GM12878 (cell line): ENCODE data around the gene VPS26B. TPM values are rescaled to one million over a fixed set of nuclear protein-coding genes. Genes with fewer than 3 reads are reported as not detected.
A peak's percentile ranks its signal among the peaks of the same experiment; 100 is the strongest.

ENCODE experiments used
- CEBPB ChIP-seq, 2 experiments: fragments of 150-350 bp in 1 of 2; IDR thresholded peaks; 2 replicates each; pipeline ENCODE4 v1.6.1; 2012 to 2014; ENCODE audit warnings: low read depth in 2 of 2, low read length in 2 of 2, borderline replicate concordance in 1 of 2, inconsistent platforms in 1 of 2
- CEBPZ ChIP-seq: fragments of 150-350 bp; IDR thresholded peaks from 2 replicates; pipeline ENCODE4 v1.6.1; 2016; ENCODE audit warnings: low read depth, low read length
- EED ChIP-seq: sonication (generic); IDR thresholded peaks from 2 replicates; pipeline ENCODE4 v1.6.1; 2016; ENCODE audit warnings: antibody characterized with exemption, low read depth
- HDAC6 ChIP-seq: fragments of 200-600 bp; sonication (generic); IDR thresholded peaks from one replicate; pipeline ENCODE4 v1.8.0; 2017; ENCODE audit warnings: antibody characterized with exemption; ENCODE audit not compliant: unreplicated experiment
- JUNB ChIP-seq: IDR thresholded peaks from 2 replicates; pipeline ENCODE4 v1.6.1; 2016; ENCODE audit warnings: antibody characterized with exemption, mild to moderate bottlenecking
- JUND ChIP-seq: IDR thresholded peaks from 2 replicates; pipeline ENCODE4 v1.6.1; 2012; ENCODE audit warnings: low read depth, mild to moderate bottlenecking, low read length, improper control_type of control experiment, moderate library complexity
- NFIC ChIP-seq: IDR thresholded peaks from 2 replicates; pipeline ENCODE4 v1.6.1; 2012; ENCODE audit warnings: low read depth, mild to moderate bottlenecking, inconsistent platforms, low read length, moderate library complexity
- POLR2A ChIP-seq: IDR thresholded peaks from 2 replicates; pipeline ENCODE4 v1.6.1; 2011; ENCODE audit warnings: low read depth, mild to moderate bottlenecking, low read length
- RAD21 ChIP-seq: IDR thresholded peaks from 2 replicates; pipeline ENCODE4 v1.6.1; 2011; ENCODE audit warnings: mild to moderate bottlenecking, low read depth, low read length, moderate library complexity; ENCODE audit not compliant: insufficient read depth
- SIX5 ChIP-seq: IDR thresholded peaks from 2 replicates; pipeline ENCODE4 v1.6.1; 2011; ENCODE audit warnings: mild to moderate bottlenecking, low read depth, low read length, moderate library complexity; ENCODE audit not compliant: severe bottlenecking
- TAF1 ChIP-seq: IDR thresholded peaks from 2 replicates; pipeline ENCODE4 v1.6.1; 2011; ENCODE audit warnings: mild to moderate bottlenecking, low read depth, low read length, borderline replicate concordance
- TCF7 ChIP-seq: IDR thresholded peaks from 2 replicates; pipeline ENCODE4 v1.6.1; 2014; ENCODE audit warnings: antibody characterized with exemption, borderline replicate concordance
- ZBTB33 ChIP-seq: fragments of 450-650 bp; IDR thresholded peaks from 2 replicates; pipeline ENCODE4 v1.6.1; 2017; ENCODE audit warnings: mild to moderate bottlenecking
- ZBTB40 ChIP-seq: fragments of 450-650 bp; IDR thresholded peaks from 2 replicates; pipeline ENCODE4 v1.6.1; 2016; ENCODE audit warnings: mild to moderate bottlenecking, moderate library complexity, borderline replicate concordance
- ZNF592 ChIP-seq: fragments of 450-650 bp; IDR thresholded peaks from 2 replicates; pipeline ENCODE4 v1.6.1; 2017; ENCODE audit warnings: mild to moderate bottlenecking, moderate library complexity
- polyA plus RNA-seq, 11 experiments: library from polyadenylated mRNA; depleted of rRNA in 4 of 11; unstranded in 6 of 11; stranded (reverse) in 5 of 11; fragments of >200 nt; fragmentation: Nextera tagmentation in 4 of 11; fragmentation: Illumina TruSeq in 1 of 11; extraction: Ambion mirVana in 4 of 11; extraction: Trizol in 1 of 11; gene quantifications; 1 replicate in 1 of 11; 2 replicates in 10 of 11; pipeline versions ENCODE4 v1.2.1 to v1.2.3, GENCODE V29; 2011 to 2016; ENCODE audit warnings: inconsistent platforms in 2 of 11, missing spikeins in 2 of 11, low read depth in 1 of 11
- total RNA-seq, 4 experiments: library from RNA; depleted of rRNA in 3 of 4; stranded (reverse); fragments of >200 nt in 3 of 4; fragmentation: Illumina TruSeq in 1 of 4; extraction: Trizol in 1 of 4; gene quantifications; 2 replicates each; pipeline versions ENCODE4 v1.2.1 to v1.2.3, GENCODE V29; 2013 to 2021

VPS26B gene
- total and polyA plus RNA-seq, 10 of the 15 experiments (the other 5 are each of a cell fraction or from before 2014, with no cell fraction given): 1.6 to 26.9 (median 13.3) TPM

- no peak for TF ChIP-seq SIX5
- peak; percentile 32; the same call in 1 of the 2 replicates for TF ChIP-seq JUNB
- TF ChIP-seq CEBPB (IDR thresholded peaks at IDR 0.05; ENCODE audit: borderline replicate concordance in 1 of 2, low read depth in 2 of 2, low read length in 2 of 2): 0 out of 4 replicates have a peak, but pooled peaks of 1 of the 2 experiments have one; percentile 39
- no peak for TF ChIP-seq TAF1
- TF ChIP-seq POLR2A: no peak
- TF ChIP-seq CEBPZ: no peak
- no peak for TF ChIP-seq ZNF592
- TF ChIP-seq NFIC: peak; percentile 73; the same call in 1 of the 2 replicates
- no peak for TF ChIP-seq JUND
- TF ChIP-seq HDAC6: peak; percentile 95
- peak; percentile 44 for TF ChIP-seq RAD21
- TF ChIP-seq ZBTB40: no peak
- no peak for TF ChIP-seq ZBTB33
- peak; percentile 92 for TF ChIP-seq TCF7
- peak; percentile 74 for TF ChIP-seq EED
Measured at GRCh38 chr11:134275534-134276395, 51.3 kb downstream of the VPS26B start, which contains the start of gene GLB1L3 (continued).
